SJSA1 (cell line): ENCODE data around the gene TFAP2D. TPM values are rescaled to one million over a fixed set of nuclear protein-coding genes. Genes with fewer than 3 reads are reported as not detected.
A peak's percentile ranks its signal among the peaks of the same experiment; 100 is the strongest.

Source experiments
- DNase-seq, 2 experiments: peaks; one replicate each; pipeline ENCODE4 v3.0.0-alpha.2; 2015 to 2020; ENCODE audit warnings: low spot score in 2 of 2, low read depth in 1 of 2
- H3K27ac ChIP-seq: fragments of 250-450 bp; sonication (Bioruptor Pico); 2 replicates; pipeline ENCODE4 v1.5.1; 2020; ENCODE audit warnings: mild to moderate bottlenecking, moderate library complexity
- H3K27me3 ChIP-seq: fragments of 250-450 bp; sonication (Bioruptor Pico); replicated peaks from 2 replicates; pipeline ENCODE4 v1.5.1; 2020; ENCODE audit warnings: mild to moderate bottlenecking, moderate library complexity
- H3K36me3 ChIP-seq: fragments of 250-450 bp; sonication (Bioruptor Pico); 2 replicates; pipeline ENCODE4 v1.5.1; 2020; ENCODE audit warnings: mild to moderate bottlenecking
- H3K4me1 ChIP-seq: fragments of 250-450 bp; sonication (Bioruptor Pico); replicated peaks from 2 replicates; pipeline ENCODE4 v1.6.1; 2021; ENCODE audit warnings: mild to moderate bottlenecking
- H3K4me3 ChIP-seq: fragments of 250-450 bp; sonication (Bioruptor Pico); 2 replicates; pipeline ENCODE4 v1.5.1; 2020; ENCODE audit warnings: mild to moderate bottlenecking
- H3K9me3 ChIP-seq: fragments of 250-450 bp; sonication (Bioruptor Pico); replicated peaks from 2 replicates; pipeline ENCODE4 v1.5.1; 2020; ENCODE audit warnings: mild to moderate bottlenecking
- total RNA-seq: library from RNA; depleted of rRNA; stranded (reverse); fragments of >200 nt; shearing (Covaris generic); gene quantifications from 2 replicates; pipeline ENCODE4 v1.2.3, GENCODE V29; 2014

TFAP2D gene
- total RNA-seq, 1 experiment from 2014 or later = not detected

- H3K9me3 ChIP-seq = no peaks in the 10 kb centered on the region
- H3K4me1 ChIP-seq = no peaks in the 10 kb centered on the region
- no peak overlapping the region for H3K27ac ChIP-seq
- DNase-seq = no peak
- H3K4me3 ChIP-seq = no peak overlapping the region
- H3K27me3 ChIP-seq = no peaks in the 10 kb centered on the region
- H3K36me3 ChIP-seq = no peaks in the 10 kb centered on the region
Measured at GRCh38 chr6:50744976-50745375, 31.6 kb downstream of the TFAP2D start.

GRCh38 chr6:50762798-50763197, 49.5 kb downstream of the TFAP2D start:
- H3K4me1 ChIP-seq = no peaks in the 10 kb centered on the region
- no peak overlapping the region for H3K4me3 ChIP-seq
- DNase-seq = no peak
- H3K36me3 ChIP-seq = no peaks in the 10 kb centered on the region
- no peaks in the 10 kb centered on the region for H3K9me3 ChIP-seq
- H3K27ac ChIP-seq = no peak overlapping the region
- H3K27me3 ChIP-seq = no peaks in the 10 kb centered on the region

- no peak overlapping the region for H3K27ac ChIP-seq
- no peaks in the 10 kb centered on the region for H3K9me3 ChIP-seq
- H3K36me3 ChIP-seq = no peaks in the 10 kb centered on the region
- H3K27me3 ChIP-seq = no peaks in the 10 kb centered on the region
- DNase-seq = no peak
- no peaks in the 10 kb centered on the region for H3K4me1 ChIP-seq
- no peak overlapping the region for H3K4me3 ChIP-seq
Measured at GRCh38 chr6:50778696-50779095, 65.4 kb downstream of the TFAP2D start.

- no peak overlapping the region for H3K4me3 ChIP-seq
- no peaks in the 10 kb centered on the region for H3K36me3 ChIP-seq
- no peak overlapping the region for H3K27ac ChIP-seq
- DNase-seq = no peak
- no peaks in the 10 kb centered on the region for H3K4me1 ChIP-seq
- H3K27me3 ChIP-seq = no peaks in the 10 kb centered on the region
- H3K9me3 ChIP-seq = no peaks in the 10 kb centered on the region
Measured at GRCh38 chr6:50780382-50780781, 67.1 kb downstream of the TFAP2D start.

GRCh38 chr6:50785921-50786320, 72.6 kb downstream of the TFAP2D start:
- Histone ChIP-seq H3K27me3 (no peaks in the 10 kb centered on the region), H3K36me3 (no peaks in the 10 kb centered on the region), H3K9me3 (no peaks in the 10 kb centered on the region), H3K4me1 (no peaks in the 10 kb centered on the region), H3K4me3 (no peak overlapping the region), H3K27ac (no peak overlapping the region)
- no peak for DNase-seq

GRCh38 chr6:50791900-50792508, 78.7 kb downstream of the TFAP2D start:
- Histone ChIP-seq H3K4me3 (no peak overlapping the region), H3K36me3 (no peaks in the 10 kb centered on the region), H3K27me3 (no peaks in the 10 kb centered on the region), H3K9me3 (no peaks in the 10 kb centered on the region), H3K27ac (no peak overlapping the region), H3K4me1 (no peaks in the 10 kb centered on the region)
- DNase-seq = peak in 1 of 2 experiments; percentile 20

- Histone ChIP-seq H3K4me1 (no peaks in the 10 kb centered on the region), H3K36me3 (no peaks in the 10 kb centered on the region), H3K27me3 (no peaks in the 10 kb centered on the region), H3K27ac (no peak overlapping the region), H3K9me3 (no peaks in the 10 kb centered on the region), H3K4me3 (no peak overlapping the region)
- DNase-seq = no peak
Measured at GRCh38 chr6:50792771-50793170, 79.4 kb downstream of the TFAP2D start.

- no peaks in the 10 kb centered on the region for H3K27me3 ChIP-seq
- H3K9me3 ChIP-seq = no peaks in the 10 kb centered on the region
- H3K4me3 ChIP-seq = no peak overlapping the region
- no peaks in the 10 kb centered on the region for H3K4me1 ChIP-seq
- H3K36me3 ChIP-seq = no peaks in the 10 kb centered on the region
- no peak overlapping the region for H3K27ac ChIP-seq
- DNase-seq = no peak
Measured at GRCh38 chr6:50795574-50795973, 82.2 kb downstream of the TFAP2D start.

- Histone ChIP-seq H3K36me3 (no peaks in the 10 kb centered on the region), H3K4me1 (no peaks in the 10 kb centered on the region), H3K9me3 (no peaks in the 10 kb centered on the region), H3K27me3 (peaks cover 6% of the 10 kb centered on the region), H3K4me3 (no peak overlapping the region), H3K27ac (no peak overlapping the region)
- no peak for DNase-seq
Measured at GRCh38 chr6:50804283-50804682, 91.0 kb downstream of the TFAP2D start.

GRCh38 chr6:50807035-50807434, 93.7 kb downstream of the TFAP2D start:
- no peak overlapping the region for H3K27ac ChIP-seq
- no peak for DNase-seq
- H3K4me1 ChIP-seq = no peaks in the 10 kb centered on the region
- H3K36me3 ChIP-seq = no peaks in the 10 kb centered on the region
- H3K4me3 ChIP-seq = no peak overlapping the region
- peaks cover 6% of the 10 kb centered on the region for H3K27me3 ChIP-seq
- no peaks in the 10 kb centered on the region for H3K9me3 ChIP-seq

GRCh38 chr6:50815436-50816114, 102.2 kb downstream of the TFAP2D start:
- peak in 1 of 2 experiments; percentile 28 for DNase-seq
- Histone ChIP-seq H3K4me1 (peaks cover 4% of the 10 kb centered on the region; the same call in 1 of the 2 replicates), H3K9me3 (no peaks in the 10 kb centered on the region), H3K27ac (no peak overlapping the region), H3K36me3 (no peaks in the 10 kb centered on the region), H3K4me3 (peak overlapping the region; percentile 24), H3K27me3 (peaks cover 47% of the 10 kb centered on the region)

- H3K27ac ChIP-seq = no peak overlapping the region
Measured at GRCh38 chr6:50816115-50816675, 102.9 kb downstream of the TFAP2D start.

GRCh38 chr6:50816947-50817645, 103.8 kb downstream of the TFAP2D start:
- no peak for DNase-seq
- peaks cover 4% of the 10 kb centered on the region; the same call in 1 of the 2 replicates for H3K4me1 ChIP-seq
- H3K4me3 ChIP-seq = no peak overlapping the region
- no peak overlapping the region for H3K27ac ChIP-seq
- H3K27me3 ChIP-seq = peaks cover 59% of the 10 kb centered on the region
- H3K9me3 ChIP-seq = no peaks in the 10 kb centered on the region
- H3K36me3 ChIP-seq = no peaks in the 10 kb centered on the region

More at GRCh38 chr6:50816115-50816675, 102.9 kb downstream of the TFAP2D start:
- DNase-seq = peak; percentile 43 to 66
- H3K4me3 ChIP-seq = peak overlapping the region; percentile 24
- peaks cover 53% of the 10 kb centered on the region for H3K27me3 ChIP-seq
- peaks cover 4% of the 10 kb centered on the region; the same call in 1 of the 2 replicates for H3K4me1 ChIP-seq
- no peaks in the 10 kb centered on the region for H3K9me3 ChIP-seq
- no peaks in the 10 kb centered on the region for H3K36me3 ChIP-seq

GRCh38 chr6:50817646-50817950, 104.3 kb downstream of the TFAP2D start:
- DNase-seq = no peak
- peaks cover 64% of the 10 kb centered on the region for H3K27me3 ChIP-seq

More at GRCh38 chr6:50817646-50817950, 104.3 kb downstream of the TFAP2D start:
- Histone ChIP-seq H3K4me1 (peaks cover 4% of the 10 kb centered on the region; the same call in 1 of the 2 replicates), H3K9me3 (no peaks in the 10 kb centered on the region), H3K4me3 (no peak overlapping the region), H3K27ac (no peak overlapping the region), H3K36me3 (no peaks in the 10 kb centered on the region)
